Gastrocnemius medialis (tissue), 4 donors: ENCODE measurements around the gene RAB7A. TPM values are rescaled to one million over a fixed set of nuclear protein-coding genes. Genes with fewer than 3 reads are reported as not detected.
"Not testable (repeated sequence)": the region's sequence is repeated elsewhere in the genome, so short reads cannot be mapped to it uniquely, and the experiment has no call there.

Experiments used
- ATAC-seq, 2 donors: fragments of 150-250 bp; one replicate each; pipeline ENCODE4 v1.9.1; 2016
- DNase-seq, 2 donors: peaks; one replicate each; pipeline ENCODE4 v3.0.0-alpha.2; 2019
- H3K27ac ChIP-seq, 4 donors: fragments of 200-600 bp; sonication (generic); 1 replicate in 1 of 4; 2 replicates in 3 of 4; pipeline ENCODE4 v1.5.1; 2016 to 2018; ENCODE audit warnings: mild to moderate bottlenecking in 2 of 4, moderate library complexity in 1 of 4
- H3K27me3 ChIP-seq, 3 donors: fragments of 200-600 bp; sonication (generic) in 2 of 3; 1 replicate in 1 of 3; 2 replicates in 2 of 3; pipeline versions ENCODE4 v1.5.1 to v1.6.0; 2016 to 2019; ENCODE audit warnings: mild to moderate bottlenecking in 1 of 3, moderate library complexity in 1 of 3
- H3K36me3 ChIP-seq, 2 donors: fragments of 200-600 bp; sonication (generic) in 1 of 2; one replicate each; pipeline ENCODE4 v1.5.1; 2017 to 2018
- H3K4me1 ChIP-seq, 2 donors: fragments of 200-600 bp; sonication (generic) in 1 of 2; one replicate each; pipeline ENCODE4 v1.5.1; 2016 to 2017; ENCODE audit warnings: mild to moderate bottlenecking in 2 of 2
- H3K4me3 ChIP-seq, 4 donors: fragments of 200-600 bp; sonication (generic) in 3 of 4; 1 replicate in 1 of 4; 2 replicates in 3 of 4; pipeline ENCODE4 v1.5.1; 2016 to 2019; ENCODE audit warnings: mild to moderate bottlenecking in 2 of 4
- H3K9me3 ChIP-seq, 3 donors: fragments of 200-600 bp; sonication (generic) in 2 of 3; 1 replicate in 1 of 3; 2 replicates in 2 of 3; pipeline ENCODE4 v1.5.1; 2016 to 2019
- CTCF ChIP-seq, 5 experiments: fragments of 450-650 bp in 3 of 5; fragments of 200-600 bp in 2 of 5; sonication (generic) in 2 of 5; IDR thresholded peaks in 4 of 5; conservative IDR thresholded peaks in 1 of 5; 1 replicate in 4 of 5; 2 replicates in 1 of 5; pipeline ENCODE4 v1.5.1; 2016 to 2019; ENCODE audit warnings: antibody characterized with exemption in 5 of 5, mild to moderate bottlenecking in 3 of 5, moderate library complexity in 3 of 5
- POLR2A ChIP-seq, 2 donors: fragments of 450-650 bp; IDR thresholded peaks; one replicate each; pipeline ENCODE4 v1.6.1; 2017; ENCODE audit warnings: antibody characterized with exemption in 2 of 2, mild to moderate bottlenecking in 2 of 2, moderate library complexity in 2 of 2
- in situ Hi-C, 4 donors: fragments of 200-750 bp; cut with MboI; loops; one replicate each; pipeline versions ENCODE4 v1.15.0 to v1.8.0; 2017; ENCODE audit warnings: low sequenced_read_pairs in 4 of 4
- intact Hi-C: fragments of 100-400 bp; cut with DNase I; formaldehyde crosslinking; loops from one replicate; pipeline ENCODE4 v1.15.1; 2023; ENCODE audit warnings: low total_unique reads
- total RNA-seq, 4 donors: library from RNA; depleted of rRNA; stranded (reverse); fragments of >200 nt; gene quantifications; one replicate each; pipeline versions ENCODE4 v1.1.0 to v1.2.3, GENCODE V29; 2016

The RAB7A gene
- total RNA-seq, 4 donors from 2014 or later: 102 to 190 (median 149) TPM

GRCh38 chr3:128768471-128768870 is 42.5 kb downstream of the RAB7A start:
- Histone ChIP-seq H3K4me3 (no peak overlapping the region), H3K4me1 (peaks cover 76% of the 10 kb centered on the region in 2 donors), H3K27ac (peak overlapping the region; percentile 79 to 94 (median 90)), H3K36me3 (no peaks in the 10 kb centered on the region), H3K27me3 (no peaks in the 10 kb centered on the region), H3K9me3 (no peaks in the 10 kb centered on the region)
- no peak for ATAC-seq
- TF ChIP-seq CTCF (IDR thresholded peaks at IDR 0.05 in 4 of 5, conservative IDR thresholded peaks at IDR 0.05 in 1 of 5) (no peak), POLR2A (IDR thresholded peaks at IDR 0.05) (no peak)
- in situ Hi-C loops: no loop called here
- DNase-seq: no peak
- intact Hi-C loops: no loop called here

GRCh38 chr3:128770387-128770786 is 44.4 kb downstream of the RAB7A start:
- Histone ChIP-seq H3K36me3 (no peaks in the 10 kb centered on the region), H3K4me1 (peaks cover 76 to 78% of the 10 kb centered on the region in 2 donors), H3K9me3 (no peaks in the 10 kb centered on the region), H3K27me3 (no peaks in the 10 kb centered on the region), H3K27ac (peak overlapping the region; percentile 79 to 94 (median 90)), H3K4me3 (peak overlapping the region in 2 of 4 donors; percentile 3 to 32)
- DNase-seq (peak; percentile 46 to 53), ATAC-seq (peak; percentile 89 to 93)
- in situ Hi-C loops (no loop called here), intact Hi-C loops (no loop called here)
- TF ChIP-seq POLR2A (IDR thresholded peaks at IDR 0.05) (peak; percentile 7 to 47), CTCF (IDR thresholded peaks at IDR 0.05 in 4 of 5, conservative IDR thresholded peaks at IDR 0.05 in 1 of 5) (no peak)

GRCh38 chr3:128773189-128773588 is 47.2 kb downstream of the RAB7A start:
- intact Hi-C loops, H3K27me3 ChIP-seq, H3K4me3 ChIP-seq, in situ Hi-C loops, H3K9me3 ChIP-seq, ATAC-seq, H3K36me3 ChIP-seq, DNase-seq: not testable (repeated sequence)
- peak overlapping the region in 2 of 4 donors; percentile 32 to 64 for H3K27ac ChIP-seq
- peaks cover 72 to 75% of the 10 kb centered on the region in 2 donors for H3K4me1 ChIP-seq

- DNase-seq, ATAC-seq, in situ Hi-C loops: not testable (repeated sequence)
Measured at GRCh38 chr3:128773592-128773991, 47.6 kb downstream of the RAB7A start.

GRCh38 chr3:128775241-128775640 is 49.3 kb downstream of the RAB7A start:
- Histone ChIP-seq H3K4me1 (peaks cover 73 to 75% of the 10 kb centered on the region in 2 donors), H3K27ac (peak overlapping the region; percentile 21 to 64 (median 30)), H3K9me3 (no peaks in the 10 kb centered on the region), H3K36me3 (no peaks in the 10 kb centered on the region), H3K27me3 (no peaks in the 10 kb centered on the region), H3K4me3 (no peak overlapping the region)
- ATAC-seq (no peak), DNase-seq (no peak)
- in situ Hi-C loops (loop anchor here in 1 of 4 donors (25.0 kb wide), 1 partner anchor 88 kb away; no protein-coding TSS in a partner anchor), intact Hi-C loops (no loop called here)
- no peak for TF ChIP-seq POLR2A (IDR thresholded peaks at IDR 0.05)
- no peak for TF ChIP-seq CTCF (IDR thresholded peaks at IDR 0.05 in 4 of 5, conservative IDR thresholded peaks at IDR 0.05 in 1 of 5)

More at GRCh38 chr3:128773592-128773991, 47.6 kb downstream of the RAB7A start:
- H3K4me3 ChIP-seq, H3K36me3 ChIP-seq, intact Hi-C loops, H3K9me3 ChIP-seq, H3K27me3 ChIP-seq: not testable (repeated sequence)
- Histone ChIP-seq H3K27ac (peak overlapping the region in 2 of 4 donors; percentile 32 to 64), H3K4me1 (peaks cover 72 to 75% of the 10 kb centered on the region in 2 donors)
